Bladder microvascular endothelial cell (primary cell): ENCODE measurements around the gene ZNF563. TPM values are rescaled to one million over a fixed set of nuclear protein-coding genes. Genes with fewer than 3 reads are reported as not detected.

Experiments used
- total RNA-seq: library from RNA; depleted of rRNA; stranded (reverse); fragments of >200 nt; gene quantifications from 2 replicates; pipeline ENCODE4 v1.2.3, GENCODE V29; 2014

Gene ZNF563
- total RNA-seq: 2.4 and 2.7 TPM in 2 replicates

GRCh38 chr19:12333162-12334159, at the start of gene ZNF563:
ZNF563 (minus strand) TSS chr19:12333633; CDS start chr19:12333482, 151 bp downstream.

GRCh38 chr19:12365236-12366162, 32.1 kb upstream of the ZNF563 start, which contains the start of gene ZNF442:
ZNF442 (minus strand) TSS chr19:12365683; CDS start chr19:12363631, 2,052 bp downstream.

GRCh38 chr19:12294249-12295158, 38.9 kb downstream of the ZNF563 start, which contains the start of gene ZNF44:
ZNF44 (minus strand) TSS chr19:12294883; CDS start chr19:12294694, 189 bp downstream.

Other genes starting within 250 kb of the ZNF563 start
- gene ZNF20, start 193.3 kb downstream of the ZNF563 start, total RNA-seq: 2.3 and 3.8 TPM in 2 replicates
- gene ZNF625, start 176.9 kb downstream of the ZNF563 start, total RNA-seq: 6.8 and 12.3 TPM in 2 replicates
- gene ZNF136, start 170.5 kb downstream of the ZNF563 start, total RNA-seq: 2.6 and 7.5 TPM in 2 replicates
- 6.0 and 8.0 TPM in 2 replicates for gene ZNF44, start 38.8 kb downstream of the ZNF563 start, total RNA-seq
- 2.3 and 2.9 TPM in 2 replicates for gene ZNF442, start 32.0 kb upstream of the ZNF563 start, total RNA-seq
- gene ZNF799, start 67.6 kb upstream of the ZNF563 start, total RNA-seq: 5.2 and 7.0 TPM in 2 replicates
- gene ZNF443, start 107.4 kb upstream of the ZNF563 start, total RNA-seq: 4.0 and 9.0 TPM in 2 replicates
- 2.3 and 3.5 TPM in 2 replicates for gene ZNF709, start 151.2 kb upstream of the ZNF563 start, total RNA-seq
- 5.8 and 9.8 TPM in 2 replicates for gene ZNF564, start 217.8 kb upstream of the ZNF563 start, total RNA-seq